Measurements from ENCODE around the gene PAX8. TPM values are rescaled to one million over a fixed set of nuclear protein-coding genes. Genes with fewer than 3 reads are reported as not detected.
A peak's percentile ranks its signal among the peaks of the same experiment; 100 is the strongest.

The PAX8 gene
- total RNA-seq, 1 donor from 2014 or later = not detected

GRCh38 chr2:113219889-113220641, 58.7 kb downstream of the PAX8 start:
- DNase-seq = no peak

GRCh38 chr2:113219525-113219888, 59.2 kb downstream of the PAX8 start:
- DNase-seq = no peak

- no peak for DNase-seq
Observed at GRCh38 chr2:113219092-113219441, 59.7 kb downstream of the PAX8 start.

- peak; percentile 39 for DNase-seq
Observed at GRCh38 chr2:113218283-113219091, 60.2 kb downstream of the PAX8 start.

- peak; percentile 27 for DNase-seq
Observed at GRCh38 chr2:113217455-113218282, 61.1 kb downstream of the PAX8 start.

- no peak for DNase-seq
Observed at GRCh38 chr2:113216891-113217454, 61.7 kb downstream of the PAX8 start.

- no peak for DNase-seq
Observed at GRCh38 chr2:113216321-113216720, 62.4 kb downstream of the PAX8 start.

GRCh38 chr2:113215056-113215455, 63.7 kb downstream of the PAX8 start:
- no peak for DNase-seq

GRCh38 chr2:113214141-113214540, 64.6 kb downstream of the PAX8 start:
- no peak for DNase-seq

GRCh38 chr2:113213061-113213930, 65.4 kb downstream of the PAX8 start:
- no peak for DNase-seq

- peak; percentile 45 for DNase-seq
Observed at GRCh38 chr2:113212245-113213060, 66.3 kb downstream of the PAX8 start.

GRCh38 chr2:113211226-113212105, 67.3 kb downstream of the PAX8 start:
- peak; percentile 38 for DNase-seq

- no peak for DNase-seq
Observed at GRCh38 chr2:113209646-113210171, 69.0 kb downstream of the PAX8 start.

- peak; percentile 67 for DNase-seq
Observed at GRCh38 chr2:113209011-113209645, 69.6 kb downstream of the PAX8 start.

- no peak for DNase-seq
Observed at GRCh38 chr2:113208396-113208795, 70.3 kb downstream of the PAX8 start.

- DNase-seq = no peak
Observed at GRCh38 chr2:113207021-113207420, 71.7 kb downstream of the PAX8 start.

GRCh38 chr2:113206251-113206650, 72.5 kb downstream of the PAX8 start:
- no peak for DNase-seq

GRCh38 chr2:113203901-113204519, 74.7 kb downstream of the PAX8 start:
- DNase-seq = peak; percentile 83

Data from tongue (tissue), 2 donors.